HTR-8/SVneo (cell line): Measurements from ENCODE around the gene AK3.
"Not testable (repeated sequence)": the region's sequence is repeated elsewhere in the genome, so short reads cannot be mapped to it uniquely, and the experiment has no call there.

Experiments
- DNase-seq: peaks from one replicate; pipeline ENCODE4 v3.0.0; 2011; ENCODE audit warnings: low spot score, mixed read lengths; ENCODE audit not compliant: insufficient read length
- FAIRE-seq: peaks from 2 replicates; lab custom pipeline; 2011; peaks lifted over from hg19 to GRCh38; lab: Jason Lieb, UNC

Gene AK3

DNA sequence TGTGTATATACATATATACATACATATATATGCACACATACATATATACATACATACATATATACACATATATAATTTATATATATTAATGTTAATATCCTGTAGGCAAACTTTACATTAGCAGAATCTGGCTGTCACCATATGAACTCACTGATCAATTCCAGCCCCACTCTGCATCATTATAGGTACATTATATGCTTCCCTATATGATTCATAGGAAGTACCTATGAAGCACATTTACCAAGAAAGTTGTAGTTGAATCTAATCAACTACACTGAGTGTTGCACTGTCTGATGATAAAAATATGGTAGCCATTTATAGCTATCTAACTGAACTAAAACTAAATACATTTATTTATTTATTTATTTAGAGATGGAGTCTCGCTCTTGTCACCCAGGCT lies 69.3 kb downstream of the AK3 start:
- FAIRE-seq (no peak), DNase-seq (no peak)

DNA sequence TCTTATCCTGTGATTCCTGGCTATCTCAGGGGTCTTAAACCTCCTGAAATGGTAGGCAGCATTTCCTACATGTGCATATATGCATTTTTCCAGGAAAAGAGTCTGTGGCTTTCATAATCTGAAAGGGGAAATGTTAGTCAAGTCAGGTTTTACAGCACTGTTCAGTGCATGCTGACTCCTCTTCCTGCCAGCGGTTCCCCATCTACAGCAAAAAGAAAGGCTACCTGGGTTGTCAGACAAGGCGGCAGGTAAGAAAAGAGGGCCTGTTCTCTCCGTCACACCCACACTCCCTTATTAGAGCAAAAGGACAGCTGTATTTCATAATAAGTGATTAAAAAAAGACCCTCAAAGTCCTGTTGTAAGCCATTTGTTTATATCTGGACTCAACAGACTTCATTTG lies 70.4 kb downstream of the AK3 start:
- DNase-seq: no peak
- FAIRE-seq: no peak

DNA sequence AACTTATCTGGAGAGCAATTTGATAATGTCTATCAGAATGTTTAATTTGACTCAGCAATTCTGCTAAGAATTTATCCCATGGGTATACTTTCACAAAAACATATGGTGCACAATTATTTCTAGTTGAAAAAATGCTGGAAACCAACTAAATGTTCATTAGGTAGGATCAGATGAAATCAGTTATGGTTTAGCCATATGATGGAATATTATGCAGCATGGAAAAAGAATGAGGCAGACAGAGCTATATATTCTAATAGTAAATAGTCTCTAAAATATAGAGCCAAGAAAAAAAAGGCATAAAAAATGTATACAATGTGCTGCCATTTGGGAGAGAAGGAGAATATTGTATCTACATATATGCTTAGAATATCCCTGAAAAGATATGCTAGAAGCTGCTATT lies 71.1 kb downstream of the AK3 start:
- DNase-seq (no peak), FAIRE-seq (no peak)

DNA sequence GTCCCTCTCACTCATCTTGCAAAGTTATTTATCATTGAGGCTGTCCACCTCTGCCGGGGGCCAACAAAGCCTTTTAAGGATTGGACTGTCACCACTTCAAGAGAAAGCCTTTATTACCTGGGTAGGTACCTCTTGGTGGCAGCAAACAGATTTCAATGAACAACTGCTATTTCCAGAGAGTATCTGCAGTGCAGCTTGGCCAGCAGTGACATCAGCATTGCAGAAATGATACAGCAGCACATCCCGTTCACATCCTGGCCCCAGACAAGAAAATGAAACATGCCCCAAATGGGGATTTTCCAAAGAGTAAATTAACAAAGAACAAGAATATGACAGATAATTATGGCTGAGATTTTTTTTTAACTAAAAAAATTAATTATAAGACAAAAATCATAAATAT lies 72.4 kb downstream of the AK3 start:
- no peak for DNase-seq
- FAIRE-seq: no peak

DNA sequence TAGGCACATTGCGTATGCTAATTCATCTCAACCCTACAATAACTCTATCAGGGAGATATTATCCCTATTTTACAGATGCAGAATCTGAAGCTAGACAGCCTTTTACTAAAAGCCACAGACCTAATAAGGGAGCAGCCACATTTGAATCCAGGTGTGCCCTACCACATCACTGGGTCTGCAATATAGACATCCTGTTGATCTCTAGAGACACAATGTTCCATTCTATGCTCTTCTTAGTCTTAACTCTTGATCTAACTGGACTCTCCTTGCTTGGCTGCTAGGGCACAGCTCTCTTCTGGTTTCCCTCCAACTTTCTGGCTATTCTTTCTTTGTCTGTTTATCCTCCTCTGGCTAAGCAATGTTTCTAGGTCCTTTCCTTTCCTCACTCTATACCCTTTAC lies 73.3 kb downstream of the AK3 start:
- DNase-seq (no peak), FAIRE-seq (no peak)

DNA sequence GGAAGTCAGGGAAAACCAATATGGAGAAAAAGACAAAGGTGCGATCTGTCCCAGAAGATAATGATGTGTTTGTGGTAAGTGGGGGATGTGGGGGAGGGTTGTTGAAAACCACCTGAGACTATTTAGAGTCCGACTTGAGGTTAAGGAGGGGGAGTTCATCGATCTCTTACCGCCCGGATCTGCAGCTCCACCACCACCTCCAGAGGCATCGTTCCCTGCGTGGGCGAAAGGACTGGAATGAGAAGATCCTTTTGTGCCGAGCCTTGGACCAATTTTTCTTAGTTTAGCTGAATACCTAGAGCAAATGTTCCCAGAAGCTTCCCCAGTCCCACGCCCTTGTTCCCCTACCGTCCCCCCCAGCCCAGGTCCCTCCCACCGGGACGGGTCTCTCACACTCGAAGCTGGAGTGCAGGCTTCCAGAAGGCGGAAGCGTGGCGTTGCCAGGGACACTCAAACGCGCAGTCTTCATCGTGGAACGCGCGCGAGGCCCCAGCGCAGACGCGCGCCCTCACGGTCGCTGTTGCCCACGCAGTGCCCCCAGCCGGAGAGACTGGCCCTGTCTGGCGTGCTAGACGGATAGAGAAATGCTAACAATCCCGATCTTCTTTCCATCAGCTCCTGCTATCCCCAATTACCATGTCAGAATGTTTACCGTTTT lies 74.8 kb downstream of the AK3 start, which contains the start of gene SPATA6L:
TSS of gene SPATA6L (minus strand) at position 439 of the 658 bp plus-strand sequence. CDS start at position 209, 230 bp downstream.
- DNase-seq: peak; percentile 62
- FAIRE-seq: no peak

DNA sequence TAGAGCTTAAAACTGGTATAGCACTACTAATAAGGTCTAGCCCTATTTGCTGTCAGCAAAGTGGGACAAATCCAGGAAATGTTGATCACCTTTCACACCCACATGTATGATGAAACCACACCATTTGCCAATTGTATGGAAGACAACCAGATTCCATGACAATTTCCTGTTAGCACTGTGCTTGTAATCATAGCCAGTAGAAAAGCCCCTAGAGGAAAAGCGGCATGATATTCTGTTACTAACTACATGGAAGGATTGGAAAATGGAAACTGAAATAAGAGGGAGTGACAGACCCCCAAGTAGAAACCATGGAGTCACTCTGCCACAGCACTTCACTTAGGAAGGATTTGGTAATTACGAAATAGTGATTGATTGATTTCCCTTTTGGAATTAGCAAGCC lies 75.6 kb downstream of the AK3 start:
- FAIRE-seq (peak; percentile 28), DNase-seq (no peak)

DNA sequence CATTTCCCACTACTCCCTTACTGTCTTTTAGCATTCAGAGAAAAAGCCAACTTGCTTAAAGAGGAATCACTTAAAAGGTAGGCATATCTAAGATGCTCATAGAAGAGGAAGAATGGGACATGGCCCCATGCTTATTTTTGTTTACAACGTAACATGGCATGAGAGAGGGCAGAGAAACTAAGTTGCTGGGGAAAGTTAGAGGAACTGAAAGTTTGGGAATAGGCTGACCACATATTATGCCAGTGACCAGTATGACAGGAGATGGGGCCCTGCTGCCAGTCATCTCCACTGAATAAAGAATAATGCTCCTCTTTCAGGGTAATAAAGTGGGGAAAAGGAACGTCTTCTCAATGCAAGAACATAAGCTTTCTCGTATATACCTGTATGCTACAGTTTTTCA lies 77.0 kb downstream of the AK3 start:
- FAIRE-seq (no peak), DNase-seq (no peak)

DNA sequence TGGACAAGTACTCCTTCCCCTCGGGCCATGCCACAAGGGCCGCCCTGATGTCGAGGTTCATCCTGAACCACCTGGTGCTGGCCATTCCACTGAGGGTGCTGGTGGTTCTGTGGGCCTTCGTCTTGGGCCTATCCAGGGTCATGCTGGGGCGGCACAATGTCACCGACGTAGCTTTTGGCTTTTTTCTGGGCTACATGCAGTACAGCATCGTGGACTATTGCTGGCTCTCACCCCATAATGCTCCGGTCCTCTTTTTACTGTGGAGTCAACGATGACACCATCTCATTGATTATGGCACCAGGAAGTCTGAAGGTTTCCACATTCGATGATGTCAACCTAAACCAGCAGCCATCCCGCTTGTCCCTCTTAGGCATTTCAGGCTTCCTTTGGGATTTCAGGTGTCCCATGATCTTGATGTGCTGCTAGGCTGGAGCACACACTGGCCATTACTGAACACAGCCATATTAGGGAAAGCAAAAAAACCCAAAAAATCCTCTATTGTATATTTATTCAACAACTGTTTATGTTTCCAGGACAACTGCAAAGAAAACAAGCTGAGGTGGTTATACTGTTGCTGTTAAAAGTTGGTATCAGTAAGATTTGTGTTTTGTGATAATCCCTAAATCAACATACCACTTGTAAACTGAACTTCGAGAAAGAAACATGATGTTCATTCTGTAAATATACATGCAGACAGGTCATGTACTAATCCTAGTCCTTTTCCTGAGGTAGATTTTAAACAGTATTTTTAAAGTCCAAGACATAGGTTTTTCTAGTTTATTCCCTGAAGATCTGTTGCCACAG lies 77.8 kb downstream of the AK3 start:
- DNase-seq: no peak
- FAIRE-seq: no peak

DNA sequence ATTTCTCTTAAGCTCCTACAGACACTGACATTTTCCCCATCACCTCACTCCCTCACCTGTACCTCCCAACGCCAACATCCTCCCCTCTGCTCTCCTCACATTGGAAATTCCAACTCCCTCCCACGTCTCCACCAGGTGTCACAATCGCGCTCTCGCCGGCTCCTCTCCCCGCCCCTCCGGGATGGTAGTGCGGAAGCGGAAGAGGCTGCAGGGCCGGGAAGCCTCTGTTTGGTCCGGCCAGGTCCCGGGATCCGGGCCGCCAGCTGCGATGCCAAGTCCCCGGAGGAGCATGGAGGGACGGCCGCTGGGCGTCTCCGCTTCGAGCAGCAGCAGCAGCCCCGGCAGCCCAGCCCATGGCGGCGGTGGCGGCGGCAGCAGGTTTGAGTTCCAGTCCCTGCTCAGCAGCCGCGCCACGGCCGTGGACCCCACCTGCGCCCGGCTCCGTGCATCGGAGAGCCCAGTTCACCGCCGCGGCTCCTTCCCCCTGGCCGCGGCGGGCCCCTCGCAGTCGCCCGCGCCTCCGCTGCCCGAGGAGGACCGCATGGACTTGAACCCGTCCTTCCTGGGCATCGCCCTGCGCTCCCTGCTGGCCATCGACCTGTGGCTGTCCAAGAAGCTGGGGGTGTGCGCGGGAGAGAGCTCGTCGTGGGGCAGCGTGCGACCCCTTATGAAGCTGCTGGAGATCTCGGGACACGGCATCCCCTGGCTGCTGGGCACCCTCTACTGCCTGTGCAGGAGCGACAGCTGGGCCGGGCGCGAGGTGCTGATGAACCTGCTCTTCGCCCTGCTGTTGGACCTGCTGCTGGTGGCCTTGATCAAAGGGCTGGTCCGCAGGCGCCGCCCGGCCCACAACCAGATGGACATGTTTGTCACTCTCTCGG lies 78.7 kb downstream of the AK3 start, which contains the start of gene PLPP6:
TSS of gene PLPP6 (plus strand) at position 187 of the 881 bp plus-strand sequence. CDS start at position 269, 82 bp downstream.
- DNase-seq: peak; percentile 81
- no peak for FAIRE-seq

DNA sequence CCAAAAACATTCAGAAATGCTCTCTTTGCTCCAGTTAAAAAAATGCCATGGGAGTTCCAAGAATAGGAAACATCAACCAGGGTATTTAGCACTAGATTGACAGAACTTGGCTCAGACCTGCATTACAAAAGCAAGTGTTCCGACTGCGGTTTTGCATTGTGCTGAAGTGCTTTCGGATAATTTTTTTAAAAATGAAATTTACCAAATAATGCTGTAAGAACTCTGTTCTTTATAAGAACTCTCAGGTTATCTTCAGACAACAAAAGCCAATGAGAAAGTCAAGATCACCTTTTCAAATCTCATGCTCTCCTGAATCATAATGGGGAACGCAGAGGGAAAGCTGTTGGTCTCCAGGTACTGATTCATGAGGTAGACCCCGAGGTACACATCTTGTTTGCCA lies 79.4 kb downstream of the AK3 start:
- FAIRE-seq (no peak), DNase-seq (no peak)

DNA sequence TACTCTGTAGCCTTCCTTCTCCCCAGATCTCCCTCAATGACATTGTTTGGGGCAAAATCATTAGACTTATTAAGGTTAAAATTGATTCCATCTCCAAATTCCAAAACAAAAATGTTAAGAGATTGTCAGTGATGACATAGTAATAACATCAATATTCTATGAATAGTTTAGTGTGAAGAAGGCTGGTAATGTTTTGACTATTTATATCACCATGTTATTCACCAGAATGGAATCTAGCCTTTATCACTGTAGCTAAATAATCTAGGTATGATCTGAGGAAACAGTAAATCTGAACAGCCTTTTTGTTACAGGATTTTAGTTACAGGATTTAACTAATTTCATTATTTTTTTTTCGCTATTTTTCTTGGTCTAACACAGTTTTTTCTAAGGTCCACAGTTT lies 79.8 kb downstream of the AK3 start:
- FAIRE-seq (no peak), DNase-seq (no peak)

DNA sequence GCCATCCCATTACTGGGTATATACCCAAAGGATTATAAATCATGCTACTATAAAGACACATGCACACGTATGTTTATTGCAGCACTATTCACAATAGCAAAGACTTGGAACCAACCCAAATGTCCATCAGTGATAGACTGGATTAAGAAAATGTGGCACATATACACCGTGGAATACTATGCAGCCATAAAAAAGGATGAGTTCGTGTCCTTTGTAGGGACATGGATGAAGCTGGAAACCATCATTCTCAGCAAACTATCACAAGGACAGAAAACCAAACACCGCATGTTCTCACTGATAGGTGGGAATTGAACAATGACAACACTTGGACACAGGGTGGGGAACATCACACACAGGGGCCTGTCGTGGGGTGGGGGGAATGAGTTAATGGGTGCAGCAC lies 80.3 kb downstream of the AK3 start:
- not testable (repeated sequence) for FAIRE-seq, DNase-seq
